DMS153 (cell line): ENCODE measurements around the gene PPP1R27.

Experiments used
- DNase-seq: peaks from one replicate; lab custom pipeline; 2025; lab: John Stamatoyannopoulos, UW

Gene PPP1R27

DNA sequence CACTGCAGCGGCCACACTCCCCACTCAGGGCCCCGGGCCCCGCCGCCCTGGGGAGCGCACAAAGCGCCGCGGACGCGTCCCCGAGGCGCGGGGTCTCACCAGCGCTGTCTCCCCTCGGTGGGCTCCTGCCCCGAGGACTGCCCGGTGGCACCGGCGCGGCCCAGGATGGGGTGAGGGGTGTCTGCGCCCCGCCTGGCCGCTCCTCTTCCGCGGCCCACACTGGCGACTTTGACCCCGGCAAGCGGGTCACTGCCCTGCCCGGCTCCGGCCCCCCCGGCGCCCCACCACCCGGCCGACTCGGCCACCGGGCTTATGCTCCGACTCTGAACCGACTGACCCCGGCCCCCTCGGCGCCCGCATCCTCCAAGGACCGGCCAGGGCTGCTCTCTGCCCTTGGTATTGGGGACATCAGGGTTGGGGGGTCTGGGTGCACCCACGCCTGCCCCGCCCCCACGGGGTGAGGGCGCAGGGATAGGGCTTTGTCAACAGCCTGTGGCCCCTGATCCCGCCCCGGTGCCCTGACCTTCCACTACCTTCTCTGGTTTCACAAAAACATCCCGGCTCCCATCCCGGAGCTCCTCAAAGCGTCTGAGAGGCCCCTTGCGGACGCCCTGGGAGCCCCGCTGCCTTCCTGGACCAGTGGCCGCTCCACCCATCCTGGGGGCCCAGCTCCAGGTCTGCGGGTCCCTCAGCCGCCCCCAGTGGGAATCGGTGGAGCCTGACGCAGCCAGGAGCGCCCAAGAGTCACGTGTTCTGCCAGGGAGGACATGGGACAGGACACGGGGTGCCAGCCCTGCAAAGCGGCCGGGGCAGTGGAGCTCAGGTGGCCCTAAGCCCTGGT is 30.1 kb downstream of the PPP1R27 start:
- no peak for DNase-seq

DNA sequence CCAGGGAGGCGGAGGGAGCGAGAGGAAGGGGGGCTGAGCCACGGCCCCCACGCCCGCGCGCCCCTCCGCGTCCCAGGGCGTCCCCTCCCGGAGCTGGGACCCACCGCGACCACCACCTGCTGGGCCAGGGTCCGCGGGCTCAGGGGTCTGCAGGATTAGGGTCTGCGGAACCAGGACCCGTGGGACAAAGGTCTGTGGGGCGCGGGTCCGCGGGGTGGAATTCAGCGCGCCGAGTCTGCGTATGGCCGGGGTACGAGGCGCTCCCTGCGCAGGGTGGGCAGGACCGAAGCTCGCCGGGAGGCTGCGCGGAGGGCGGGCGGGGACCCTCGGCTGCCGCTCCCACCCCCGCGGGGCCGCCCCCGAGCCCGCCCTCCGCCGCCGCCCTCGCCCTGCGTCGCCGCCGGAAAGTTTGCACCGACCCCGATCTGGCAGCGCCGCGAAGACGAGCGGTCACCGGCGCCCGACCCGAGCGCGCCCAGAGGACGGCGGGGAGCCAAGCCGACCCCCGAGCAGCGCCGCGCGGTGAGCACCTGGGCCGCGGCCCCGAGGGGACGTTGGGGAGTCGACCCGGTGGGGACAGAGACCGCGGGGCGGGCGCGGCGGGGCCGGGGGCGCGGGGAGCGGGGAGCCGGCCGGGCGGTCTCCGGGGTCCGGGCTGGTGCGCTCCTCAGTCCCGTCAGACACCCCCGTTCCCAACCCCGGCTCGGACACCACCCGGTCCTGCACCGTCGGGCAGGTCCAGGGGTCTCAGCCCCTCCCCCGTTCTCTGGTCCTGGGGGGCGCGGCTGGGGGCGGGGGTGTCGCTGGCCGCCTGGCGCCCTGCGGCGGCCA is 30.9 kb downstream of the PPP1R27 start, which contains the start of gene GCGR:
Gene GCGR (plus strand): TSS at position 423 of the 831 bp plus-strand sequence. CDS start 4,869 bp downstream, outside the sequence.
- no peak for DNase-seq

DNA sequence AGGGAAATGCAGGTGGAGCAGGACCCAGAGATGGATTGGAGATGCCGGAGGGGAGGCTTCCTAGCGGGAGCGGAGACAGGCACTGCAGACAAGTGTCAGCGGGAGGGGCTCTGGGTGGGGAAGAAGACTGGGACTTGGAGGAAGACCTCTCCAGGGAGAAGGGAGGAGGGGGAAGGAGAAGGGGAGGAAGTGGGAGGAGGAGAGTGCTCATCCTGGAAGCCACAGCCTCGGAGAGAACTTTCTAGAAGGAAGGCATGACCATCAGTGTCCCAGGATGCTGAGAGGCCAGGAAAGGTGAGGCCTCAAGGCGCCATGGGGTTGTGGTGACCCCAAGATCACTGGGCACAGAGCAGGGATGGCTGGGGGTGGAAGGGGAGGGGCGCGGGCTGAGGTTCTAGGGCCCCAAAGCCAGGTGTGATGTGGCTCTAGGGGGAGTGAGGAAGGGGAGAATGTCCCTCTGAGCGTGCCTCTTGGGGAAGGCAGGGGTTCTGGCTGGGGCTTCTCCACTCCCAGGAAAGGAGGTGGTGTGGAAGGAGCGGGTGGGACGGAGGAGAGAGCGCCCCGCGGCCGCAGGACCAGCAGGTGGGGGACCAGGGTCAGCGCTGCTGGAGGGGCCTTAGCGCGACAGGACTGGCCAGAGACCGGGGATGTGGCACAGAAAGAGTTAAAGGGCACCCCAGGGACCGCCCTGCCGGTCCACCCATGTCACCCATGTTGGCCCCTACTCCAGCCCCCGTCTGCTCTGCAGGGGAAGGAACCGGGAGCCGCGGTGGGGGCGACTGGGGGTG is 31.8 kb downstream of the PPP1R27 start:
- no peak for DNase-seq

DNA sequence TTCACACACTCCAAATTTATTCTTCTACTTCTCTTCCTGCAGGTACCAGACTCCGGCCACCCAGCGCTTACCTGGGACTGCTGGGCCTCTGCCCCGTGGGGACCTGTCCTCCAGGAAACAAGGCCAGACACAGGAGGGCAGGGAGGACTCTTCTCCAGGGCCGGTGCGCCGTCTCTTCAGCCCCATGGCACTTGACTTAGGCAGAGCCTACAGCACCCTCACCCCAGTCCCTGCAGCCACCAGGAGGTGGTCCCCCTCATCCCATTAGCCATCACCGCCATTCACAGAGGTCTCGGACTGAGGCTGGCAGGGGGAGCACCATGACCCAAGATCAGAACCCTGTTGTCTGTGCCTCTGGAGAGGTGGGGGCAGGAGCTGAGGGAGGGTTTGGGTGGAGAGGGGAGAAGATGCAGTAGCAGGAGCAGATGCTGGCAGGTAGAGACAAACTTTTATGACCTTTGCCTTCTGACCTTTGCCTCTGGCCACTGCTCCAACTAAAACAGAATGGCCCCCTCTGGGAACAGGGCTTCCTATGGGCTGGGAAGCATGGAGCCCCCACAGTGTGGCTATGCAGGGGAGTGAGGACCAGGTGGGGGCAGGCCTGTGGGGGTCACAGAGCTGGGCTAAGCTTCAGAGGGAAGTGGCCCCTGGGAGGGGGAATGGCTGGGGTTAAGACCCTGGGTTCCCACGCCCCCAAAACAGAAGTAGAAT is 32.6 kb downstream of the PPP1R27 start:
- DNase-seq = no peak

DNA sequence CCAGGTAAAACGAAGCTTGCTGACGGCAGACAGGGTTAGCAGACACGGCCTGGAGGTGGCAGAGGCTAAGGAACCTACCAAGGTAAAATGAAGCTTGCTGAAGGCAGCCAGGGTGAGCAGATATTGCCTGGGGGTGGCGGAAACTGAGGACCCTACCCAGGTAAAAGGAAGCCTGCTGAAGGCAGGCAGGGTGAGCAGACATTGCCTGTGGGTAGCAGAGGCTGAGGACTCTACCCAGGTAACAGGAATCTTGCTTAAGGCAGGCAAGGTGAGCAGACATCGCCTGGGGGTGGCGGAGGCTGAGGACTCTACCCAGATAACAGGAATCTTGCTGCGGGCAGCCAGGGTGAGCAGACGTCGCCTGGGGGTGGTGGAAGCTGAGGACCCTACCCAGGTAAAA is 33.5 kb downstream of the PPP1R27 start:
- no peak for DNase-seq

DNA sequence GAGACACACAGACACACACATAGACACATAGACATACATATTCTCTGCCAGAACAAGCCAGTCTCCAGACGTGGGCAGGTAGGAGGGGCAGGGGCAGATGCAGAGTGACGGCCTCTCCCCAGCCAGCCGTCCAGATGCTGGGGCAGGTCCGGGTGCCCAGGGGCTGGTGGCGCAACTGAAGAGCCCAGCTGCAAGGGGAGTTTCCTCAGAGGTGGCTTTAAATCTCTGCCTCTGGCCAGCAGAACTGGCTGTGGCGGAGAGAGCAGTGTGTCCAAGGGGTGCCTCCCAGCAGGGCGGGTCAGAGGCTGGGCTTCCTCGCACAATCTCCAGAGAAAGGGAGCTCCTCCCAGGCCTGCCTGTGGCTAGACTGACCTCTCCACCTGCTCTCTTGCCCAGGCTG is 40.3 kb downstream of the PPP1R27 start:
- DNase-seq = no peak

DNA sequence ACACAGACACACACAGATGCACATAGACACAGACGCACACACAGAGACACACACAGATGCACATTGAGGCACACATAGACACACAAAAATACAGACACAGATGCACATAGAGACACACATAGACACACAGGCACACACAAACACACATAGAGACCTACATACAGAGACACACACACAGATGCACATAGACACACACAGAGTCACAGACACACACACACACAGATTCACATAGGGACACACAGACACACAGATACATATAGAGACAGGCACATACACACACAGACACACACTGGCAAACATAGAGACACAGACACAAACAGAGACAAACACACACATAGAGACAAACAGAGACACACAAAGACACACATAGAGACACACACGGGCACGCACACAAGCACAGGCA is 40.8 kb downstream of the PPP1R27 start:
- no peak for DNase-seq

DNA sequence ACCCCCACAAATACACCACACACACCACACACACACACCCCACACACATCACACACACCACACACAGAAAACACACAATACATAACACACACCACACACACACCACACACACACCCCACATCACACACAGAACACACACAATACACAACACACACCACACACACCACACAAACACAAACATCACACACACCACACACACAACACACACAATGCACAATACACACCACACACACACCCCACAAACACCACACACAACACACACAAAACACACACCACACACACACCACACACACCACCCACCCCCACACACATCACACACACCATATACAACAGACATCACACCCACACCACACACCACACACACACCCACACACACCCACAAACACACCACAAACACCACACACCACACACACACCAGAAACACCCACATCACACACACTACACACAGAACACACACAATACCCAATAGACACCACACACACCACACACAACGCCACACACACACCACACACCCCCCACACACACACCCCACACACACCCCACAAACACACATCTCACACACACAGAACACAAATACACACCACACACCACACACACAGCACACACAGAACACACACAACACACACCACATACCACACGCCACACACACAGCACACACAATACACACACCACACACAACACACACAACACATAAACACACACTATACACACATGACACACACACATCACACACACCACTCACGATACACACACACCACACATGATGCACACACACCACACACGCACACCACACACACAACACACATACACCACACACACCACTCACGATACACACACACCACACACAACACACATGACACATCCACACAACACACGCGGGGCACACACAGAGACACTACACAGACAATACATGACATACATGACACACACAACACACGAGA is 41.9 kb downstream of the PPP1R27 start:
- DNase-seq = no peak
